NAMALWA (cell line): ENCODE results near the gene HYAL1.
"Not testable (repeated sequence)": the region's sequence is repeated elsewhere in the genome, so short reads cannot be mapped to it uniquely, and the experiment has no call there.

Experiments
- DNase-seq: peaks from one replicate; pipeline ENCODE4 v3.0.0-alpha.2; 2015; ENCODE audit warnings: low spot score

Gene HYAL1

GRCh38 chr3:50318615-50319014 is 15.2 kb upstream of the HYAL1 start:
- DNase-seq = no peak

- no peak for DNase-seq
These were observed 14.8 kb upstream of the HYAL1 start for GRCh38 chr3:50318163-50318562.

DNA sequence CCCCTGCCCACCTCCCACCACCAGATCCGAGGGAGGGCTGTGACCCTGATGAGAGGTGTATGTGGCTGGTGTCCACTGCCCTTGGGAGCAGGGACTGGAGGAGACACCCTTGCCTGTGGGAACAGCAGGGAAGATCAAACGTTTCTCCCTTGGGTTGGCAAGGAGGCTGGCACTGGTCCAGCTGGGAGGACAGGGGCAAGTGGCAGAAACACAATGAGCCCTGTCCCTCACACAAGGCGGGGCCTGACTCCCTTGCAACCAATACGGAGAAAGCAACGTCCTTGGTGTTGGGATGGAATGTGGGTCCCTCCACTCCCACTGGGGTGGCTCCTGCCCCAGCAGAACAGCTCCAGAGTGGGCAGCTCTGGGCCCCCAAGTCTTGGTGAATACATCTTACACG is 13.9 kb upstream of the HYAL1 start:
- no peak for DNase-seq

- DNase-seq = peak; percentile 28
These were observed 13.4 kb upstream of the HYAL1 start for GRCh38 chr3:50316657-50317242.

DNA sequence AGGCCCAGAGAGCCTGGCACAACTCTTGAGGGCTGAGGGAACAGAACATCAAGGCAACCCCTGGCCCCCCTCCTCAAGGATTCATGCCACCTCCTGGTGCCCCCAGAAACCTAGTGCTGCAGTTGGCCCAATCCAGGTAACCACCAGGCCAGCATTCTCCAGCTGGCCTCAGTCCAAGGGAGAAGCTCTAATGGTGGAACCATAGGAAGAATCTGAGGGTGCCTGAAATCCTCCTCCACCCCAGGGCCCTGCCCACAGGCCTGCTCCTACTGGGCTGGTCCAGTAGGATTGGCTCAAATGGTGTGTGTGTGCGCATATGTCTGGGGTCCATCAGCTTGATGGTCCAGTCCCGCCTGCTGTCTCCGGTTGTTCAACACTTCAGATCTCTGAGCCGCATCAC is 11.4 kb upstream of the HYAL1 start:
- no peak for DNase-seq

GRCh38 chr3:50314342-50314741 is 11.0 kb upstream of the HYAL1 start:
- DNase-seq = no peak

GRCh38 chr3:50312041-50312440 is 8.7 kb upstream of the HYAL1 start:
- not testable (repeated sequence) for DNase-seq

- no peak for DNase-seq
These were observed 1.2 kb upstream of the HYAL1 start for GRCh38 chr3:50304601-50305000.

DNA sequence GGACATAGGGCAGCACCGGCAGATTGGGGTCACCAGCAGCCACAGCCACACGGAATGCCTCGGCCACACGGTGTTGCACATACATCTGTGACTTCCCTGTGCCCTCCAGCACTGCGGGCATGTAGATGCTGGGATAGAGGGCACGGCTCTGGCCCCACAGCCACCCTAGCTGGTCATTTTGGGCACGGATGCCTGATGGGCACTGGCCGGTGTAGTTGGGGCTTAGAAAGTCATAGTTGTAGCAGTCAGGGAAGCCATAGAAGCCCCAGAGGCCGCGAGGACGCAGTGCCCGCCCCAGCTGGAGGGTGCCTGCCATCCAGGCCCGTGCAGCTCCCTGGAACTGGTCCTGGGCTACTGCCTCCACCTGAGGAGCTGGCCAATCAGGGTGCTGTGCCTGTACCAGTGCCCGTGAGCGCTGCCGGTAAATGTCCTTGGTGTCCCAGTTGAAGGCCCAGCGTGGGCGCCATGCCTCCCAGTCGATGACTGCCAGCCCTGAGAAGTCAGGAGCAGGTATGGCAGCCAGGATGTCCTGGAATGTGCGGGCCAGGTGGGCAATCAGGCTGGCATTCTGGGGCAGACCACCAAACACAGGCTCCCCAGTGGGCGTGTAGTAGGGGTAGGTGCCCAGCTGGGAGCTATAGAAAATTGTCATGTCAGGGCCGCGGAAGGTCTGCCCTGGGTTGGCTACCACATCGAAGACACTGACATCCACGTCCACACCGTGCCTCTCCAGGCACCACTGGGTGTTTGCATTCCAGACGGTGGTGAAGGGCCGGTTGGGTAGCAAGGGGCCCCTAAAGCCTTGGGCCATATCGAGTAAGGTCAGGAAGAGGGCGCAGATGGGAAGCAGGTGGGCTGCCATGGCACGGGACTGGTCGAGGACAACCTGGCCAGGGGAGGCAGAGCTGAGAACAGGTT is 1.0 kb downstream of the HYAL1 start:
- no peak for DNase-seq

DNA sequence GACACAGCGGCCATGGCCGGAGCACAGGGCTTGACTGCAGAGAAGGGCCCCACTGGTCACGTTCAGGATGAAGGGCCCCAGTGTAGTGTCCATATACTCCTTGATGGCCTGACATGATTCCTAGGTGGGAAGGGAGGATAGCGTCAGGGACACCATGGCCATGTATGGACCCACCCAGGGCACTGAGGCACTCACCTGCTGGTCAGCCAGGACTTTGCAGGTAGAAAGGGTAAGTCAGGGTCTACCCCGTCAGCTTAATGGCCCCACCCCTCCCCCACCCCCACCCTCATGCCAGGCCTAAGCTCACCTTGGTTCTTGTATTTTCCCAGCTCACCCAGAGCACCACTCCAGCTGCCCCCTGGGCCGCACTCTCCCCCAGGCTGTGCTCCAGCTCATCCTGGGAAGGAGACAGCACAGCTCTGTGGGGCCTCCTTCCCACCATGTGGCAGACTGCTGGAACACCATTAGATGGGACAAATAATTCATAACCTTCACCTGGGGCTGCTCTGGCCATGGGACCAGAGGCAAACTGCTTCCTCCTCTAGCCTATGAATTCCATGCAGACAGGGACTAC is 2.6 kb downstream of the HYAL1 start:
- no peak for DNase-seq

DNA sequence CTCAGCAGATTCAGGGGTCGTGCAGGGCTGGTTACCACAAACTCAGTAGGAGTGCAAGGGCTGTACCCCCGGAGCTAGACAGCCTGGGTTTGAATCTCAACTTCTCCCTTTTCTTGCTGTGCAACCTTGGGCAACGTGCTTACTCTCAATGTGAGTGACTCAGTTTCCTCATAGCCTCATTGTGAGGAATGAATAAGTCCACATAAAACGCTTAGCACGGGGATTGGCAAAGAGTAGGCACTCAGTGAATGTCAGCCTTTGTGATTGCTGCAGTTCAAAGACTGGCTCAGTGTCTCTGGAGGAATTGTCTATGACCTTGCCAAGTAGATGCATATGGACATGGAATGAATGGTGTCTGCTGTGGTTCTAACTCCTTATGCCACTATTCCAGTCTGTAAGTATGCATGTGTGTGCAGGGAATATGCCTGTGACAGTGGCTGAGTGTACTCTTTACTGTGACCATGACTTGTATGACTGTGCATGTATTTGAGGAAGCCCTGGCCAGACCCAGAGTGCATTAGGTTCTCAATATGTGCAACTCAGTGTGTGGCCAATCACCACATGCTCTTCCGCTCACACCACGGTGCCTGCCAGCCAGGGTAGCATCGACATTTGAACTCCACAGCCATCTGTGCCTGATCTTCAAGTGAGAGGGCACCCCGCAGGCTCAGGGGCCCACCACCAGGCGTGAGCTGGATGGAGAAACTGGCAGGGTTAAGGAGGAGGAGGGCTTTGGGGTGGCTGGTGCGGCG is 3.3 kb downstream of the HYAL1 start:
- no peak for DNase-seq

- no peak for DNase-seq
These were observed 3.8 kb downstream of the HYAL1 start for GRCh38 chr3:50299638-50299928.

GRCh38 chr3:50298836-50299637 is 4.3 kb downstream of the HYAL1 start, which contains the start of the genes HYAL3 and NAA80:
TSS of gene HYAL3 (minus strand) at chr3:50299405. CDS start at chr3:50295602, 3,803 bp downstream.
TSS of gene NAA80 (minus strand) at chr3:50299405. CDS start at chr3:50297463, 1,942 bp downstream.
- peak; percentile 95 for DNase-seq

DNA sequence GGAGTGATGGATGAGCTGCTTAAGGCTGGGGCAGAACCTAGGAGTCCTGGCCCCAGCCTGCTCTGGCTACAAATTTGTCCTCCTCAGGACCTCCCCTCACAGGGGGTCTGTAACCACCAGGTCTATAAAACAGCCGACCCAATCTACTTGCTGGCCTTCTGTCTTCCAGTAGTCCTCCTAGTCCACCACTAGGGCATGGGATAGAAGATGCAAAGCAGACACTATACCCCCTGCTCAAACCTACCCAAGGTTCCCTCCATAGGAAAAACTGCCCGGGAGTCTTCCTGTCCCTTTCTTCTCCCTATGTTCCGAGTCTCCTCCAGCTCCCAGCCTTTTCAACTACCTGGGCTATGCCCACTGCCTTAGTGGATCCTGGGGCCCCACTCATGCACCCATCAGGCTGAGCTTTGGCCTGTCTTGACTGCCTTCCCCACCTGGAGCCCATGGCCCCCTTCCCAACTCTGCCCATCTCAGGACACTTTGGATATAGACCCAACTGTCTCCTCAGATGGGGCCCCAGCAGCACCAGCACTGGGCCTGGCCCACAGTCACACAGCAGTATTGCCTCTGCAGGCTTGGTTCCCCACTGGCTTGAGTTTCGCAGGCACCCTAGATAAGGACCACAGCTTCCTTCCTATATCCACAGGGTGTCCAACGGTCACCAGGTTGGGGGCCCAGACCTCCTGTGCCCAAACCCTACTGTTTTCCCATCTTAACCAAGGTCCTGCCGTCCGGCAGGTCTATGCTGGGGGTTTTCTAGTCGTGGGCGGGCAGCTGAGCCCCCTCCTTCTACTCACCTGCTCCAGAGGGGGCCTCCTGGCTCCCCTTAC is 5.3 kb downstream of the HYAL1 start:
- no peak for DNase-seq

- no peak for DNase-seq
These were observed 6.0 kb downstream of the HYAL1 start for GRCh38 chr3:50297384-50297775.

- DNase-seq = no peak
These were observed 6.5 kb downstream of the HYAL1 start for GRCh38 chr3:50296721-50297383.

- no peak for DNase-seq
These were observed 7.6 kb downstream of the HYAL1 start for GRCh38 chr3:50295553-50296431.

GRCh38 chr3:50294492-50295403 is 8.6 kb downstream of the HYAL1 start:
- DNase-seq = no peak
